ENCODE data around the gene GRAMD1A. TPM values are rescaled to one million over a fixed set of nuclear protein-coding genes. Genes with fewer than 3 reads are reported as not detected.

The GRAMD1A gene
- total and polyA plus RNA-seq, 9 of the 15 experiments (the other 6 are each of a cell fraction or from before 2014, with no cell fraction given): 1.4 to 63.8 (median 38.5) TPM

DNA sequence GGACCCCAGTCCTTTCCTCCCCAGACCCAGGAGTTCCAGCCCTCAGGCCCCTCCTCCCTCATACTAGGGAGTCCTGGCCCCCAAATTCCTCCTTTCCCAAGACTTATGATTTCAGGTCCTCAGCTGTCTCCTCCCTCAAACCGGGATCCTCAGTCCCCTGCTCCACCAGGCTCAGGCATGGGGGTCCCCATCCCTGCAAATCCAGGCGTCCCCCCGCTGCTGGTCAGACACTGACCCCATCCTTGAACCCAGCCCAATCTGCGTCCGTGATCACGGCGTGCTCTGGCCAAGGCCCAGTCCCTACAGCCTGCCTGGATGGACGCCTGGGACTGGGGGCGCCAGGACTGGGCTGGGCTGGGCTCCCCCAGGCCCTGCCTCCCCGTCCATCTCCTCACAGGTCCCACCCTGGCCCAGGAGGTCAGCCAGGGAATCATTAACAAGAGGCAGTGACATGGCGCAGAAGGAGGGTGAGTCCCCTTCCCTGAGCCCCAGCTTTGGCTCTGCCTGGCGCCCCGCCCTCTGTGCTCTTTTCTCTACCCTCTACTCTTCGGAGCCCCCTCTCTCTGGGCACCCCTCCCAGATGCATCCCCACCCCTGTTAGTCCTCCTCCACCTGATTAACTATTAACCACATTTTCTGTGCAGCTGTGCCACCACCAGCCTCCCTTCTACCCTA lies 42.1 kb downstream of the GRAMD1A start:
- H3K79me2 ChIP-seq (ENCODE audit: control insufficient read depth, insufficient read depth, low read length): no peaks in the 10 kb centered on the region
- peaks cover 21 to 40% of the 10 kb centered on the region in 2 experiments for H3K4me1 ChIP-seq (replicated peaks in 1 of 2; ENCODE audit: control insufficient read depth in 2 of 2, insufficient read depth in 2 of 2, low read length in 2 of 2)
- intact Hi-C loops (cut with micrococcal nuclease): loop anchor here (10.0 kb wide), 1 partner anchor 53 kb away; no protein-coding TSS in a partner anchor
- H3K27me3 ChIP-seq (ENCODE audit: control insufficient read depth in 2 of 2, insufficient read depth in 2 of 2, low read length in 2 of 2): no peaks in the 10 kb centered on the region
- ATAC-seq: no peak
- 71% methylated on average over 11 of the region's 14 CpGs for WGBS (ENCODE audit: insufficient coverage, low coverage, missing lambda C conversion rate)
- TF ChIP-seq, protein P1, sequence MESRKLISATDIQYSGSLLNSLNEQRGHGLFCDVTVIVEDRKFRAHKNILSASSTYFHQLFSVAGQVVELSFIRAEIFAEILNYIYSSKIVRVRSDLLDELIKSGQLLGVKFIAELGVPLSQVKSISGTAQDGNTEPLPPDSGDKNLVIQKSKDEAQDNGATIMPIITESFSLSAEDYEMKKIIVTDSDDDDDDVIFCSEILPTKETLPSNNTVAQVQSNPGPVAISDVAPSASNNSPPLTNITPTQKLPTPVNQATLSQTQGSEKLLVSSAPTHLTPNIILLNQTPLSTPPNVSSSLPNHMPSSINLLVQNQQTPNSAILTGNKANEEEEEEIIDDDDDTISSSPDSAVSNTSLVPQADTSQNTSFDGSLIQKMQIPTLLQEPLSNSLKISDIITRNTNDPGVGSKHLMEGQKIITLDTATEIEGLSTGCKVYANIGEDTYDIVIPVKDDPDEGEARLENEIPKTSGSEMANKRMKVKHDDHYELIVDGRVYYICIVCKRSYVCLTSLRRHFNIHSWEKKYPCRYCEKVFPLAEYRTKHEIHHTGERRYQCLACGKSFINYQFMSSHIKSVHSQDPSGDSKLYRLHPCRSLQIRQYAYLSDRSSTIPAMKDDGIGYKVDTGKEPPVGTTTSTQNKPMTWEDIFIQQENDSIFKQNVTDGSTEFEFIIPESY (CRISPR knock-in tag; IDR thresholded peaks at IDR 0.05): no peak
- TF ChIP-seq ZNF175 (CRISPR knock-in tag; IDR thresholded peaks at IDR 0.05; ENCODE audit: low read depth) (no peak), SNIP1 (IDR thresholded peaks at IDR 0.05; ENCODE audit: low read depth) (no peak), PURB (CRISPR knock-in tag; IDR thresholded peaks at IDR 0.05; ENCODE audit: low read depth) (no peak), RBM22 (IDR thresholded peaks at IDR 0.05; ENCODE audit: low read depth, low read length, poor library complexity, severe bottlenecking) (no peak), COPS2 (conservative IDR thresholded peaks at IDR 0.05) (no peak), JUND (IDR thresholded peaks at IDR 0.05; ENCODE audit: borderline replicate concordance, low read depth, low read length) (no peak), JUND (tag; IDR thresholded peaks at IDR 0.05; ENCODE audit: borderline replicate concordance, low read depth, low read length) (no peak), MTF1 (CRISPR knock-in tag; IDR thresholded peaks at IDR 0.05; ENCODE audit: borderline replicate concordance) (no peak)
- TF ChIP-seq, protein P2, sequence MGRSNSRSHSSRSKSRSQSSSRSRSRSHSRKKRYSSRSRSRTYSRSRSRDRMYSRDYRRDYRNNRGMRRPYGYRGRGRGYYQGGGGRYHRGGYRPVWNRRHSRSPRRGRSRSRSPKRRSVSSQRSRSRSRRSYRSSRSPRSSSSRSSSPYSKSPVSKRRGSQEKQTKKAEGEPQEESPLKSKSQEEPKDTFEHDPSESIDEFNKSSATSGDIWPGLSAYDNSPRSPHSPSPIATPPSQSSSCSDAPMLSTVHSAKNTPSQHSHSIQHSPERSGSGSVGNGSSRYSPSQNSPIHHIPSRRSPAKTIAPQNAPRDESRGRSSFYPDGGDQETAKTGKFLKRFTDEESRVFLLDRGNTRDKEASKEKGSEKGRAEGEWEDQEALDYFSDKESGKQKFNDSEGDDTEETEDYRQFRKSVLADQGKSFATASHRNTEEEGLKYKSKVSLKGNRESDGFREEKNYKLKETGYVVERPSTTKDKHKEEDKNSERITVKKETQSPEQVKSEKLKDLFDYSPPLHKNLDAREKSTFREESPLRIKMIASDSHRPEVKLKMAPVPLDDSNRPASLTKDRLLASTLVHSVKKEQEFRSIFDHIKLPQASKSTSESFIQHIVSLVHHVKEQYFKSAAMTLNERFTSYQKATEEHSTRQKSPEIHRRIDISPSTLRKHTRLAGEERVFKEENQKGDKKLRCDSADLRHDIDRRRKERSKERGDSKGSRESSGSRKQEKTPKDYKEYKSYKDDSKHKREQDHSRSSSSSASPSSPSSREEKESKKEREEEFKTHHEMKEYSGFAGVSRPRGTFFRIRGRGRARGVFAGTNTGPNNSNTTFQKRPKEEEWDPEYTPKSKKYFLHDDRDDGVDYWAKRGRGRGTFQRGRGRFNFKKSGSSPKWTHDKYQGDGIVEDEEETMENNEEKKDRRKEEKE (IDR thresholded peaks at IDR 0.05; ENCODE audit: borderline replicate concordance in 1 of 2, control insufficient read depth in 1 of 2, low read depth in 2 of 2, low read length in 1 of 2): no peak
- TF ChIP-seq, protein P3, sequence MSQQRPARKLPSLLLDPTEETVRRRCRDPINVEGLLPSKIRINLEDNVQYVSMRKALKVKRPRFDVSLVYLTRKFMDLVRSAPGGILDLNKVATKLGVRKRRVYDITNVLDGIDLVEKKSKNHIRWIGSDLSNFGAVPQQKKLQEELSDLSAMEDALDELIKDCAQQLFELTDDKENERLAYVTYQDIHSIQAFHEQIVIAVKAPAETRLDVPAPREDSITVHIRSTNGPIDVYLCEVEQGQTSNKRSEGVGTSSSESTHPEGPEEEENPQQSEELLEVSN (IDR thresholded peaks at IDR 0.05; ENCODE audit: borderline replicate concordance in 1 of 2, extremely low read depth in 1 of 2, insufficient read depth in 1 of 2, insufficient read length in 1 of 2, low read depth in 1 of 2, low read length in 1 of 2, poor library complexity in 1 of 2, severe bottlenecking in 1 of 2): no peak
- no peak overlapping the region; the same call in 1 of the 3 replicates for H3K27ac ChIP-seq (ENCODE audit: extremely low read depth, low read depth, low read length)
- H3K9me3 ChIP-seq (replicated peaks; ENCODE audit: control insufficient read depth, insufficient read depth, low read depth, low read length): no peaks in the 10 kb centered on the region
- no peak overlapping the region; the same call in 1 of the 2 replicates for H2AFZ ChIP-seq (ENCODE audit: low read depth, low read length)
- no TSS peak for BruUV-seq (replicated peaks)
- H4K20me1 ChIP-seq (replicated peaks; ENCODE audit: control insufficient read depth, insufficient read depth, low read length): no peaks in the 10 kb centered on the region
- no peak for DNase-seq (ENCODE audit: extremely low read depth in 1 of 4, low spot score in 3 of 4)
- H3K9me1 ChIP-seq (ENCODE audit: control insufficient read depth, insufficient read depth, low read length): no peaks in the 10 kb centered on the region
- CTCF ChIA-PET (ENCODE audit: low intra/inter-chr PET ratio): no interaction called here
- H3K4me2 ChIP-seq (ENCODE audit: insufficient read depth, low read length): no peak overlapping the region; the same call in 1 of the 2 replicates
- POLR2A ChIA-PET: no interaction called here
- peak overlapping the region; percentile 25 to 41; a peak in 2 of 4 replicates for H3K9ac ChIP-seq (ENCODE audit: insufficient read depth in 1 of 2, low read depth in 2 of 2, low read length in 2 of 2)
- in situ Hi-C loops (cut with MboI): no loop called here
- no peaks in the 10 kb centered on the region for H3K36me3 ChIP-seq (ENCODE audit: control insufficient read depth, insufficient read depth, low read length)
- H3K4me3 ChIP-seq: no peak overlapping the region
- no peak for FAIRE-seq
